Suppressor macrophage (primary cell): ENCODE measurements around the gene PSENEN.
A peak's percentile ranks its signal among the peaks of the same experiment; 100 is the strongest.

Experiments
- DNase-seq, 4 experiments: peaks; one replicate each; pipeline ENCODE4 v3.0.0-alpha.2; 2020 to 2022
- total RNA-seq, 17 experiments: gene quantifications; one replicate each; lab custom pipeline; 2026; ENCODE audit warnings: mixed read lengths in 6 of 17, inconsistent platforms in 3 of 17; lab: John Stamatoyannopoulos, UW

Gene PSENEN
- 6.8 to 13.9 (median 9.3) reads per million in 17 experiments for total RNA-seq

DNA sequence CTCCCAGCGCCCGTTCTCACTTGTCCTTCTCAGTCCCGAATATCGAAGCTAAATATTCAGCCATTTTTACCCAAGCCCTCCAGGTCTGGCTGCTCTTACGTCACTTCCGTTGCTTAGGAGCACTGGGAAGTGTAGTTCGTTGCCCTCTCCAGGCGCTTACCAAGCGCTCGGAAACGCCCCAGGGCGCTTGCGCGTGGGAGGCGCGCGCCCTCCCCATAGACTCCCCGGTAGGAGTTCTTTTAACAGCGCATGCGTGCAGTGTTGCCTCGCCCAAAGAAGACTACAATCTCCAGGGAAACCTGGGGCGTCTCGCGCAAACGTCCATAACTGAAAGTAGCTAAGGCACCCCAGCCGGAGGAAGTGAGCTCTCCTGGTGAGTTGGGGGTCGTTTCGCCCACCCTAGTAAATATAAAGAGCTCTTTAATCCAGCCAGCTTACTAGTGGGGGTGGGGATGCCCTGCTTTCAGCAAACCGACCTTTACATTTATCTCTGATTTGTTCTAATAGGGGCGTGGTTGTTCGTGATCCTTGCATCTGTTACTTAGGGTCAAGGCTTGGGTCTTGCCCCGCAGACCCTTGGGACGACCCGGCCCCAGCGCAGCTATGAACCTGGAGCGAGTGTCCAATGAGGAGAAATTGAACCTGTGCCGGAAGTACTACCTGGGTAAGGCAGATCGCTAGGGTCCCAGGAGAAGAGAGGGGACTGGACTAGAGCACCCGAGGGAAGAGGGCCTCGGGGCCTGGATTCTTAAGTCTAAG is at the start of gene PSENEN, which contains the start of gene U2AF1L4:
Gene PSENEN, plus strand, starts transcription at position 324 of the 759 bp plus-strand sequence. Its CDS starts 280 bp downstream, at position 604.
Gene U2AF1L4, minus strand, starts transcription at position 91 of the 759 bp plus-strand sequence. Its CDS starts 27 bp downstream, at position 64.
- DNase-seq = peak; percentile 99 to 100 (median 100)

GRCh38 chr19:35695895-35696422 is 49.5 kb upstream of the PSENEN start:
- DNase-seq = no peak

GRCh38 chr19:35696835-35697234 is 48.6 kb upstream of the PSENEN start:
- DNase-seq = no peak

DNA sequence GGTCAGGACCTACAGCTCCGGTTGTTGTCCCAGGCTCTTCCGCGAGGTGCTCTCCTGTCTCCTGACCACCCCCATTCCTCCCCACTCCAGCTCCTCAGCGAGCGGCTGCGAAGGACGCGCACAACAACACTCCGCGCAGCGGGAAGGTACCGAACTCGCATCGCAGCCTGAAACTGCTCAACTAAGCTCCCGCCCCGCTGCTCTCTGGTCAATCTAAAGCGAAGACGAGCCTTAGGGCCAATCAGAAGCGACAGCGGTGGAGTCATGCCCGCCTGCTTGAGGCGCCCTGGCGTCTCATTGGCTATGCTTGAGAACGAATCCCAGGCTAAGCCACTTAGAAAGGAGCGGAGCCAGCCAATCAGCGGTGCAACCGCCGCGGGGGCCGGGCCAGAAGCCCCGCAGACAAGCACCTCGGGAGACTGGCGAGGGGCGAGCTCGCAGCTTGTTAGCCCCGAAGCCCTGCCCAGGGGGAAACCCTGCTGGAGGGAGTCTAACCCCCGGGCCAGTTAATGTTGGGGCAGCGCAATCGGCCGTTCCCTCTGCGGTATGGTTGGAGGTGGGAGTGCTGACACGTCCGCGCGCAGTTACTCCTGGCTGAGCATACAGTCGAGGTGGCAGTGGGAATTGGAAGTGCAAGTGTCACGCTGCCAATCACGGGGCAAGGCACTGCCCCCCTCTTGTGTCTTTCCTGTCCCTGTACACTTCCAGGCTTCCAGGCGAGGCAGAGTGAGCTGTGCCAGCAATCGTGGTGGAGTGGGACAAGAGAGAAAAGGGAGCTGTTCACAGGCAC is 43.0 kb upstream of the PSENEN start:
- peak; percentile 95 to 98 (median 98) for DNase-seq

DNA sequence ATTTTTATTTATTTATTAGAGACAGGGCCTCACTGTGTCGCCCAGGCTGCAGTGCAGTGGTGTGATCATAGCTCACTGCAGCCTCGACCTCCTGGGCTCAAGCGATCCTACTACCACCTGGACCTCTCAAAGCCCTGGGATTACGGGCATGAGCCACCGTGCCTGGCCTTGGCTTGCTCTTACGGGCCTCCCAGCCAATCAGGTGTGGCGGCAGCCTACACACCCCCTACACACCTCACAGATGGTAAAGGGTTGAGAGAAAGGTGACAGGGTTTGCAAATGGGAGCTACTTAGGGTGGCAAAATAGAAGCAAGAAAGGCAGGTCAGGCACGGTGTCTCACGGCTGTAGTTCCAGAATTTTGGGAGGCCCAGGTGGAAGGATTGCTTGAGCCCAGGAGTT is 42.1 kb upstream of the PSENEN start:
- DNase-seq = no peak

DNA sequence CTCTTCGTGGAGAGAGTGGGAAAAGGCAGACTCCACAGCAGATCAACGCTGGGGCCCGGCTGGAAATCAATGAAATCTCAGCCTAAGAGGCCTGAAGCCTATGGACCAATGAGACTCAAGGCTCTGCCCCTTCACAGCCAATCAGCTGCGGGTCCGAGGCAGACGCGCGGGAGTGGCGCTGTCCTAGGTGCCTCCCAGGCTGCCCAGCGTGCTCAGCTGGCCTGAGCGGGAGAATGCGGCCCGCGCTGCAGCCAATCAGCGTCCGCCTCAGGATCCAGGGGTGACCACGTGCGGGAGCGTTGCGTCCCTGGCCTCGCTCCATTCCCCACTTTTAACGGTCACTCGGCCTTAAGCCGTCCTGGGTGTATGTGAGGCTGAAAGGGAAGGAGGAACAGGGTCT is 41.2 kb upstream of the PSENEN start, which contains the start of gene ZBTB32:
Gene ZBTB32, plus strand, starts transcription at position 341 of the 400 bp plus-strand sequence. CDS start 10,069 bp downstream, outside the sequence.
- peak in 3 of 4 experiments; percentile 34 to 50 (median 34) for DNase-seq

GRCh38 chr19:35708391-35708790 is 37.1 kb upstream of the PSENEN start:
- DNase-seq = no peak

GRCh38 chr19:35710784-35711723 is 34.4 kb upstream of the PSENEN start:
- no peak for DNase-seq

DNA sequence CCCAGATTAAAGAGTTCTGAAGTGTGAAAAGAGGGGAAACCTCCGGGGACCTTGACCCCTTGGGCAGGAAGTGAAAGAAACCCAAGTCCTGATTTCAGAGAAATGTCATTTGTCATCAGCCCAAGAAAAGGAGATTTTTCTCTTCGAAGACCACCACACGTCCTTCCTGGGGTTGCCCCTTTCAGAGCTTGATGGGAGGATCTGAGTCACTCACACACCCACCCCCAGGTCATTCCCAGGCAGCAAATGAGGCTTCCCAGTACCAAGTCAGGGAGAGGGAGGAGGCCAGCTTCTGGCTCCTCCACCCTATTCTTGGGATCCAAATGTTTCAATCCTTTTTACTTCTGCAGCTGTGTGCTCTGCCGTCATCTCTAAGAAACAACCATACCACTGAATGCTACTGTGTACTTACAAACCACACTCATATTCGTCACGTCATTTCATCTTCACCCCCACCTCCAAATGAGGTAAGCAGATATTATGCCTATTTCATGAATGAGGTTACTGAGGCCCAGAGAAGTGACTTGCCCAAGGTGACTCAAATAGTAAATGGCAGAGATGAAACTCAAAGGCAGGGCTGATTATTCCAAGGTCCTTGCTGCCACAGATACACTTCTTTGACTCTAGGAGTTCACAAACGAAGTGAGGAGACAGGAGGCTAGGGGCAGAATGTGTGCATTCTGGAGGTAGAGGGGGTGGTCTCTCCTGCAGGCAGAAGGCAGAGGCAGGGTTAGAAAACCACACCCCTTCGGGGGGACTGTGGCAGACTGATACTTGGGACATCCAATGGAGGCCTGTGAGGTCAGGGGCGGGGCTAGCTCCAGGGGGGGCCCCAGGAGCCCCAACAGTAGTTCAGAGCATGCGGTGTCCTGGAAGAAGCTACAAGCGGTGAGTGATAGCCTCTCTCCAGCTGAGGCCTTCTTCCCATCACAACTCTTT is 32.6 kb upstream of the PSENEN start:
- DNase-seq = no peak

- DNase-seq = no peak
Measured at GRCh38 chr19:35713506-35713850, 32.0 kb upstream of the PSENEN start.

DNA sequence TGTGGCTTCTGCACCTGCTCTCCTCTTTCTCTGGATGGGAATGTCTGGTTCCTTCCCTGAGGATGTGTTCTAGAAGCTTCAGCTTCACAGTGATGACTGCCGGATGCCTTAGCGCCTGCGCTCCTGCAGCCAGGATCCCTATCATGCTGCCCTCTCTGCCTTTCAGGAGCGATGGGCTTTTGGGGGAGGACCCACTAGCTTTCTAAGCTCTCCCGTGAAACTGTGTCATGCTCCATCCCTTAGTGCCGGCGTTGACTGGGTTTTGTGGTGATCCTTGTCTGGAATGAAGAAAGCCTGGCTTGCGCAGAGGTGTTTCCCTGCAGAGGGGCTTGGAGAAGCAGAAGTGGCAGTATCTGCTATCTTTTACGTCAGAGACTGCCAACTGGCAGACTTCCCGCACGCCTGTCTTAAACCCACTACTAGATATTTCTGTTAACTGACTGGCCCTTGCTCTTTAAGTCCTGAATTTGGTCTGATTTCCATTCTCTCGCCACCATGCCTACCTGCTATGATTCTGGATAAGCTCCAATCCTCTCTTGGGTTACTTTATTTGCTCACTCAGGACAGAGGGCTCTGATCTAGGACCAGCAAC is 31.5 kb upstream of the PSENEN start:
- DNase-seq = no peak

GRCh38 chr19:35714601-35715354 is 30.7 kb upstream of the PSENEN start:
- no peak for DNase-seq

GRCh38 chr19:35715355-35715809 is 30.1 kb upstream of the PSENEN start:
- no peak for DNase-seq

DNA sequence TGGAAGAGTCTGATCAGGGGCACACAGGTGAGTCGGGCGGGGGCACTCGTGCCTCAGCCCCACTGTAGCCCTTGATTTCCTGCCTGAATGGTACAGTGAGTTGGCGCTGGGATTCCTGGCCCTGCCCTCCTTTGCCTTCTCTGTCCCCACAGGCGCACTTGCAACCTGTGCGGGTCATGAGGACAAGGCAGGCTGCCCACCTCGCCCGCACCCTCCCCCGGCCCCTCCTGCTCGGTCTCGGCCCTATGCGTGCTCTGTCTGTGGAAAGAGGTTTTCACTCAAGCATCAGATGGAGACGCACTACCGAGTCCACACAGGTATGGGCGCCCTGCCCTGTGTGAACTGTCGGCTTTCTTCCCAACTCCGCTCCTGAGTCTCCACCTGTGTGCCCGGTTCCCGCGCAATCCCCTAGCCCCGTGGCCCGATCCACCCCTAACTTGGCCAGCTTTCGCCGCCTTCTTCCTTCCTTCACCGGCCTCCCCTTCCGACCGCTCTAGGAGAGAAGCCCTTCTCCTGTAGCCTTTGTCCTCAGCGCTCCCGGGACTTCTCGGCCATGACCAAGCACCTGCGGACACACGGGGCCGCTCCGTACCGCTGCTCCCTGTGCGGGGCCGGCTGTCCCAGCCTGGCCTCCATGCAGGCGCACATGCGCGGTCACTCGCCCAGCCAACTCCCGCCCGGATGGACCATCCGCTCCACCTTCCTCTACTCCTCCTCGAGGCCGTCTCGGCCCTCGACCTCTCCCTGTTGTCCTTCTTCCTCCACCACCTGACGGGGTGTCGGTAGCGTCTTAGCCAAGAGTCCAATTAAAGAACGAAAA is 29.3 kb upstream of the PSENEN start:
- DNase-seq = peak in 2 of 4 experiments; percentile 63 to 75

DNA sequence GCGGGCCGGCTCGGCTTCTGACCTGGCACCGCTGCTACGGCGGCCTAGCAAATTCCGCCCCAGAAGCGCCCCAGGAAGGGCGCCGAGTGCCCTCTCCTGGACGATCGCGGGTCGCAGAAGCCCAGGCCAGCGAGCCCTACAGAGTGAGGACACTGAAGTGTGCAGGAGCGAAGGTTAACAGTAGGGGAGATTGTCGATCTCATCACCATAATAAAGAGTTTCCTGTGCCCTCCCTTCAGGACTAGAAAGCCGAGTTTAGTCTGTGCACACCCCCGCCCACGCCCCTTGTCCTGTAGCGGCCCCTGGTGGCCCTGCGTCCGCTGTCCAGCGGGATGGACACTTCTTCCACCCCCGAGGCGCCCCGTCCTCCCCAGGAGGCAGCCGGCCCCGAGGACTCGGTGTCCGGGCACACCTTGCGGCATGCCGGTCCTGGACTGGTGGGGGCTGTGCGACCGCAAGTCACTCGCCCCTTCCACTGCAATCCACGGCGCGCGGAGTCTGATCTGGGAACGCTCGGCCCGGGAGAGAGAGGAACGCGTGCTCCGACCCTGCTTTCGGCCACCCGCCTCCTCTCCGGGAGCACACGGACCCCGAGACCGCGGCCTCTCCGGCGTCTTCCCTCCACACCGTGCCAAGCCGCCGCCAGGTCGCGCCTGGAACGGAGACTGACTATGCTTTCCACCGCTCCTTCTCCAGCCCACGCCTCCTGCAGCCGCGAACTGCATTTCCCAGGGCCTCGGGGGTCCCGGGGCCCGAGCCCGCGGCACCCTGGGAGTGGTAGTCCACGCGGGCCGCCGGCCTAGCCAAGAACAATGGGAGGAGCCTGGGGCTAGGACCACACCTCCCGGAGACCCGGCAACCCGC is 28.4 kb upstream of the PSENEN start:
- peak; percentile 95 to 98 (median 97) for DNase-seq

DNA sequence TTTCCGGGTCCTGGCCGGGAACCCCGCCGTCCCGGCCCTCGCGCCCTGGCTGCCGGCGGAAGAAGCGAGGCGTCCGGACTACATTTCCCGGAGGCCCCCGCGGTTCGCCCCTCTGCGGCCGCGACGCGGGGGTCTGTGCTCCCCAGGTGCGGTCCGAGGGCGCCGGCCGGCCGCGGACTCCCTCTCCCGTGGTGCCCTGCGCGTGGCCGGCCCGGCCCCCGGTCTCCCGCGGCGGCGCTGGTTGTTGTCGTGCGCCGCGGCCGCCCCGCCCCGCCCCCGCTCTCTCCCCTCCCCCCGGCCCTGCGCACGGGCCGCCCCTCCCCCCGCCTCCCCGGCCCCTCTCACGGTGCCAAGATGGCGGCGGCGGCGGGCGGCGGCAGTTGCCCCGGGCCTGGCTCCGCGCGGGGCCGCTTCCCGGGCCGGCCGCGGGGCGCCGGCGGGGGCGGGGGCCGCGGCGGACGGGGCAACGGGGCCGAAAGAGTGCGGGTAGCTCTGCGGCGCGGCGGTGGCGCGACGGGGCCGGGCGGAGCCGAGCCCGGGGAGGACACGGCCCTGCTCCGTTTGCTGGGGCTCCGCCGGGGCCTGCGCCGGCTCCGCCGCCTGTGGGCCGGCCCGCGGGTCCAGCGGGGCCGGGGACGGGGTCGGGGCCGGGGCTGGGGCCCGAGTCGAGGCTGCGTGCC is 27.6 kb upstream of the PSENEN start, which contains the start of gene KMT2B:
Gene KMT2B, plus strand, starts transcription at position 339 of the 680 bp plus-strand sequence. Its CDS starts 16 bp downstream, at position 355.
- DNase-seq = peak in 2 of 4 experiments; percentile 95 to 98
